GM12878 (cell line): ENCODE measurements around the gene PPRC1. TPM values are rescaled to one million over a fixed set of nuclear protein-coding genes. Genes with fewer than 3 reads are reported as not detected.

Experiments
- ATAC-seq: fragments of 200-7000 bp; cut with Tn5 transposase; 3 replicates; pipeline ENCODE4 v1.9.1; 2020; ENCODE audit warnings: mild to moderate bottlenecking, moderate library complexity
- BruUV-seq: library from RNA; stranded (reverse); fragments of 400-500 nt; replicated peaks from 2 replicates; lab custom pipeline; 2021; lab: Mats Ljungman, UMichigan
- CTCF ChIA-PET: fragments of 300-600 bp; sonication (Branson Sonifier 250); formaldehyde crosslinking; extraction: SDS; loops from one replicate; lab custom pipeline; 2021; ENCODE audit warnings: inconsistent platforms; lab: Yijun Ruan, JAX
- POLR2A ChIA-PET: fragments of 350-600 bp; formaldehyde crosslinking; extraction: SDS; loops from one replicate; lab custom pipeline; 2021; ENCODE audit warnings: inconsistent platforms; lab: Charles Lee
- RAD21 ChIA-PET: fragments of 300-600 bp; sonication (Branson Sonifier 250); formaldehyde crosslinking; loops from one replicate; lab custom pipeline; 2023; ENCODE audit warnings: antibody characterized with exemption; ENCODE audit not compliant: unreplicated experiment; lab: Charles Lee
- SMC1A ChIA-PET: fragments of 300-600 bp; sonication (Branson Sonifier 250); formaldehyde crosslinking; loops from one replicate; lab custom pipeline; 2023; ENCODE audit not compliant: unreplicated experiment, uncharacterized antibody; lab: Charles Lee
- DNase-seq: peaks from one replicate; pipeline ENCODE4 v3.0.0-alpha.2; 2011; ENCODE audit warnings: low read depth, low spot score
- FAIRE-seq: peaks from 3 replicates; lab custom pipeline; 2011; peaks lifted over from hg19 to GRCh38; lab: Jason Lieb, UNC
- H2AFZ ChIP-seq: 2 replicates; pipeline ENCODE4 v1.6.0; 2011; ENCODE audit warnings: low read depth, low read length, control low read depth; ENCODE audit not compliant: control insufficient read depth
- H3K27ac ChIP-seq: 2 replicates; pipeline ENCODE4 v1.5.1; 2011; ENCODE audit warnings: control low read depth; ENCODE audit not compliant: control insufficient read depth, insufficient read depth
- H3K27me3 ChIP-seq, 2 experiments: replicated peaks in 1 of 2; 2 replicates each; pipeline versions ENCODE4 v1.6.0 to v1.6.1; 2011; ENCODE audit warnings: low read length in 1 of 2; ENCODE audit not compliant: control insufficient read depth in 2 of 2, insufficient read depth in 2 of 2
- H3K36me3 ChIP-seq, 2 experiments: 2 replicates each; pipeline ENCODE4 v1.5.1; 2011; ENCODE audit warnings: low read length in 1 of 2; ENCODE audit not compliant: control insufficient read depth in 2 of 2, insufficient read depth in 2 of 2
- H3K4me1 ChIP-seq: 2 replicates; pipeline ENCODE4 v1.6.1; 2011; ENCODE audit warnings: mild to moderate bottlenecking, low read length, moderate library complexity, mixed read lengths; ENCODE audit not compliant: control insufficient read depth, insufficient read depth
- H3K4me2 ChIP-seq: 2 replicates; pipeline ENCODE4 v1.6.0; 2011; ENCODE audit warnings: control low read depth; ENCODE audit not compliant: control insufficient read depth, insufficient read depth
- H3K4me3 ChIP-seq: fragments of 200-600 bp; sonication (generic); 2 replicates; pipeline ENCODE4 v1.5.1; 2016
- H3K79me2 ChIP-seq: 2 replicates; pipeline ENCODE4 v1.6.0; 2011; ENCODE audit warnings: low read length; ENCODE audit not compliant: control insufficient read depth, insufficient read depth
- H3K9ac ChIP-seq: 2 replicates; pipeline ENCODE4 v1.8.0; 2011; ENCODE audit warnings: low read length, control low read depth, mixed read lengths; ENCODE audit not compliant: control insufficient read depth, insufficient read depth
- H3K9me3 ChIP-seq: replicated peaks from 3 replicates; pipeline ENCODE4 v1.5.1; 2011; ENCODE audit warnings: mild to moderate bottlenecking, low read length; ENCODE audit not compliant: control insufficient read depth, insufficient read depth
- H4K20me1 ChIP-seq: 2 replicates; pipeline ENCODE4 v1.6.0; 2011; ENCODE audit not compliant: control insufficient read depth, insufficient read depth
- CBX3 ChIP-seq: fragments of 200-600 bp; sonication (generic); IDR thresholded peaks from 2 replicates; pipeline ENCODE4 v1.6.1; 2016; ENCODE audit warnings: low read depth, borderline replicate concordance
- JUNB ChIP-seq: IDR thresholded peaks from 2 replicates; pipeline ENCODE4 v1.6.1; 2016; ENCODE audit warnings: antibody characterized with exemption, mild to moderate bottlenecking
- MEF2A ChIP-seq: IDR thresholded peaks from 2 replicates; pipeline ENCODE4 v1.6.1; 2011; ENCODE audit warnings: low read depth, mild to moderate bottlenecking, low read length, moderate library complexity; ENCODE audit not compliant: insufficient read depth
- NRF1 ChIP-seq: conservative IDR thresholded peaks from 2 replicates; pipeline ENCODE4 v1.6.1; 2011; ENCODE audit warnings: mild to moderate bottlenecking, low read depth, low read length, improper control_type of control experiment
- RELA ChIP-seq: fragments of 450-650 bp; IDR thresholded peaks from 2 replicates; pipeline ENCODE4 v1.8.0; 2014; ENCODE audit warnings: borderline replicate concordance; ENCODE audit not compliant: partially characterized antibody
- SMAD5 ChIP-seq: IDR thresholded peaks from 2 replicates; pipeline ENCODE4 v1.6.1; 2016; ENCODE audit warnings: antibody characterized with exemption, low read depth
- TCF3 ChIP-seq: IDR thresholded peaks from 2 replicates; pipeline ENCODE4 v1.6.1; 2012; ENCODE audit warnings: low read depth, mild to moderate bottlenecking, low read length, borderline replicate concordance; ENCODE audit not compliant: insufficient read depth
- TCF7 ChIP-seq: IDR thresholded peaks from 2 replicates; pipeline ENCODE4 v1.6.1; 2014; ENCODE audit warnings: antibody characterized with exemption, borderline replicate concordance
- ZNF207 ChIP-seq: fragments of 450-650 bp; IDR thresholded peaks from 2 replicates; pipeline ENCODE4 v1.6.1; 2014; ENCODE audit warnings: antibody characterized with exemption, mild to moderate bottlenecking, borderline replicate concordance
- ZNF622 ChIP-seq: fragments of 450-650 bp; IDR thresholded peaks from 2 replicates; pipeline ENCODE4 v1.6.1; 2017; ENCODE audit warnings: mild to moderate bottlenecking, inconsistent platforms
- WGBS: methylation state at CpG from one replicate; pipeline ENCODE4 v1.1.6; 2016; ENCODE audit warnings: low lambda C conversion rate; ENCODE audit not compliant: insufficient replicate concordance, insufficient coverage; ENCODE audit errors: missing lambda C conversion rate; 5-methylcytosine and 5-hydroxymethylcytosine counted together
- in situ Hi-C: fragments of 300-500 bp; cut with MboI; formaldehyde crosslinking; loops from 9 replicates; pipeline ENCODE4 v1.14.3; 2018; ENCODE audit warnings: mixed read lengths
- intact Hi-C: fragments of 100-400 bp; cut with micrococcal nuclease; formaldehyde crosslinking; loops from one replicate; pipeline ENCODE4 v1.14.2; 2022; ENCODE audit not compliant: unreplicated experiment
- polyA plus RNA-seq, 11 experiments: library from polyadenylated mRNA; depleted of rRNA in 4 of 11; unstranded in 6 of 11; stranded (reverse) in 5 of 11; fragments of >200 nt; fragmentation: Nextera tagmentation in 4 of 11; fragmentation: Illumina TruSeq in 1 of 11; extraction: Ambion mirVana in 4 of 11; extraction: Trizol in 1 of 11; gene quantifications; 1 replicate in 1 of 11; 2 replicates in 10 of 11; pipeline versions ENCODE4 v1.2.1 to v1.2.3, GENCODE V29; 2011 to 2016; ENCODE audit warnings: inconsistent platforms in 2 of 11, missing spikeins in 2 of 11, low read depth in 1 of 11
- total RNA-seq, 4 experiments: library from RNA; depleted of rRNA in 3 of 4; stranded (reverse); fragments of >200 nt in 3 of 4; fragmentation: Illumina TruSeq in 1 of 4; extraction: Trizol in 1 of 4; gene quantifications; 2 replicates each; pipeline versions ENCODE4 v1.2.1 to v1.2.3, GENCODE V29; 2013 to 2021
- TF ChIP-seq, protein P1 (sequence below): fragments of 150-350 bp; IDR thresholded peaks from 2 replicates; pipeline ENCODE4 v1.6.1; 2014; ENCODE audit warnings: mild to moderate bottlenecking, low read depth, low read length

The PPRC1 gene
- total and polyA plus RNA-seq, 10 of the 15 experiments (the other 5 are each of a cell fraction or from before 2014, with no cell fraction given), result 13.1 to 69.8 (median 32.4) TPM

DNA sequence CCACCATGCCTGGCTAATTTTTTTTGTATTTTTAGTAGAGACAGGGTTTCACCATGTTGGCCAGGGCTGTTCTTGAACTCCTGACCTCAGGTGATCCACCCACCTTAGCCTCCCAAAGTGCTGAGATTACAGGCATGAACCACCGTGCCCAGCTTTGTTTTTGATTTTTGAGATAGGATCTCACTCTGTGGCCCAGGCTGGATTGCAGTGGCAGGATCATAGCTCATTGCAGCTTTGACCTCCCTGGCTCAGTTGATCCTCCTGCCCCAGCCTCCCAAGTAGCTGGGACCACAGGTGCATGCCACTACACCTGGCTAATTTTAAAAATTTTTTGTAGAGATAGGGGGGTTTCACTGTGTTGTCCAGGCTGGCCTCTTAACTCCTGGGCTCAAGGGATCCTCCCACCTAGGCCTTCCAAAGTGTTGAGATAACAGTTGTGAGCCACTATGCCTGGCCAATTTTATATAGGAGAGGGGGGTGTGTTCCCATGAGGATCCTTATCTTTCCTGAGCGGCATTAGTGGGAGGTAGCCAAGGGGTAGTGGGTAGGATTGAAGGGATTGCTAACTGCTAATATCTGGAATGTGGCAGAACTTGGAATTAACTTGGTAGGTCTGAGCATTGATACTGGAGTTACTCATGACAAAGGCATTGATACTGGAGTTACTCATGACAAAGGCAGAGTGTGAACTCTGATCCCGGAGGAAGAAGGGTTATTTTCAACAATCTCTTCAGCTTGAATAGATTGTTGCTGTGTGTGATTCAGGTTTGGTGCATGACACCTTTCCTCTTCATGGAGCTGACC is 18.3 kb downstream of the PPRC1 start:
- no peak for DNase-seq
- TSS peak; percentile 94 for BruUV-seq
- ChIA-PET CTCF (interaction anchor here (1.0 to 3.0 kb wide), 8 partner anchors 13 to 248 kb away, joined by 3 to 24 read pairs (median 6); partner anchors contain the start of gene PPRC1), POLR2A (interaction anchor here (1.0 to 2.6 kb wide), 10 partner anchors 9 to 333 kb away, joined by 3 to 19 read pairs (median 4); partner anchors contain the start of genes GBF1, OGA and PPRC1), RAD21 (interaction anchor here (0.6 to 2.1 kb wide), 7 partner anchors 12 to 271 kb away, joined by 3 to 12 read pairs (median 5); partner anchors contain the start of gene PPRC1), SMC1A (interaction anchor here (0.5 to 5.0 kb wide), 7 partner anchors 13 to 36 kb away, joined by 3 to 29 read pairs (median 5); partner anchors contain the start of gene PPRC1)
- H3K9ac ChIP-seq, result peak overlapping the region; percentile 50; the same call in 1 of the 2 replicates
- peak overlapping the region; percentile 18 for H2AFZ ChIP-seq
- peak overlapping the region; percentile 59 for H3K27ac ChIP-seq
- 12% methylated on average over 3 of the region's 3 CpGs for WGBS
- peaks cover 26 to 28% of the 10 kb centered on the region in 2 experiments; a peak in 3 of 4 replicates for H3K36me3 ChIP-seq
- no peak for FAIRE-seq
- 0 out of 2 replicates have a peak overlapping the region, but pooled peaks have one; percentile 57 for H3K4me3 ChIP-seq
- intact Hi-C loops, result no loop called here
- H3K9me3 ChIP-seq, result no peaks in the 10 kb centered on the region
- TF ChIP-seq, protein P1, sequence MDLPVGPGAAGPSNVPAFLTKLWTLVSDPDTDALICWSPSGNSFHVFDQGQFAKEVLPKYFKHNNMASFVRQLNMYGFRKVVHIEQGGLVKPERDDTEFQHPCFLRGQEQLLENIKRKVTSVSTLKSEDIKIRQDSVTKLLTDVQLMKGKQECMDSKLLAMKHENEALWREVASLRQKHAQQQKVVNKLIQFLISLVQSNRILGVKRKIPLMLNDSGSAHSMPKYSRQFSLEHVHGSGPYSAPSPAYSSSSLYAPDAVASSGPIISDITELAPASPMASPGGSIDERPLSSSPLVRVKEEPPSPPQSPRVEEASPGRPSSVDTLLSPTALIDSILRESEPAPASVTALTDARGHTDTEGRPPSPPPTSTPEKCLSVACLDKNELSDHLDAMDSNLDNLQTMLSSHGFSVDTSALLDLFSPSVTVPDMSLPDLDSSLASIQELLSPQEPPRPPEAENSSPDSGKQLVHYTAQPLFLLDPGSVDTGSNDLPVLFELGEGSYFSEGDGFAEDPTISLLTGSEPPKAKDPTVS, result no peak
- TF ChIP-seq CBX3 (no peak), MEF2A (no peak), ZNF207 (no peak), NRF1 (no peak), ZNF622 (no peak), TCF3 (no peak), JUNB (no peak), TCF7 (no peak), RELA (no peak), SMAD5 (no peak)
- no peaks in the 10 kb centered on the region; the same call in 1 of the 2 replicates for H4K20me1 ChIP-seq
- ATAC-seq, result no peak
- H3K4me2 ChIP-seq, result peak overlapping the region; percentile 77; the same call in 1 of the 2 replicates
- H3K4me1 ChIP-seq, result peaks cover 9% of the 10 kb centered on the region
- in situ Hi-C loops, result no loop called here
- H3K79me2 ChIP-seq, result peaks cover 42% of the 10 kb centered on the region
- no peaks in the 10 kb centered on the region for H3K27me3 ChIP-seq
